GM20000 (cell line): ENCODE data around the gene TMEM253.
A peak's percentile ranks its signal among the peaks of the same experiment; 100 is the strongest.

Experiments
- DNase-seq: peaks from one replicate; pipeline ENCODE4 v3.0.0; 2012; ENCODE audit warnings: low spot score
- TF ChIP-seq, protein P1 (sequence below): IDR thresholded peaks from 2 replicates; pipeline ENCODE4 v1.5.1; 2012; ENCODE audit warnings: mild to moderate bottlenecking, control low read depth; ENCODE audit errors: extremely low read depth, missing control alignments

TMEM253 gene

DNA sequence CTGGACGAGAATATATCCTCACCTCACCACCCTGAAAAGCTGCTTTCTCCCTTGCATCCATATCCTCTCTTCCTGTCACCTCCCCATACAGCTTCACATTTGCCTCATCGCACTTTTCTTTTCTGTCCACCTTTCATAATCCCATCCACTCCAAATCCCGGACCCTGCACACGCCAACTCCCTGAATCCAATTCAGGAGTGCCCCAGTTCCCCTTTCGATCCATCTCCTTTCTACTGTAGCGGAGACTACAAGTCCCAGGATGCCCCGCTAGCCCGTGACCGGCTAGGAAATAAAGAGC, 2.5 kb downstream of the TMEM253 start:
- TF ChIP-seq, protein P1, sequence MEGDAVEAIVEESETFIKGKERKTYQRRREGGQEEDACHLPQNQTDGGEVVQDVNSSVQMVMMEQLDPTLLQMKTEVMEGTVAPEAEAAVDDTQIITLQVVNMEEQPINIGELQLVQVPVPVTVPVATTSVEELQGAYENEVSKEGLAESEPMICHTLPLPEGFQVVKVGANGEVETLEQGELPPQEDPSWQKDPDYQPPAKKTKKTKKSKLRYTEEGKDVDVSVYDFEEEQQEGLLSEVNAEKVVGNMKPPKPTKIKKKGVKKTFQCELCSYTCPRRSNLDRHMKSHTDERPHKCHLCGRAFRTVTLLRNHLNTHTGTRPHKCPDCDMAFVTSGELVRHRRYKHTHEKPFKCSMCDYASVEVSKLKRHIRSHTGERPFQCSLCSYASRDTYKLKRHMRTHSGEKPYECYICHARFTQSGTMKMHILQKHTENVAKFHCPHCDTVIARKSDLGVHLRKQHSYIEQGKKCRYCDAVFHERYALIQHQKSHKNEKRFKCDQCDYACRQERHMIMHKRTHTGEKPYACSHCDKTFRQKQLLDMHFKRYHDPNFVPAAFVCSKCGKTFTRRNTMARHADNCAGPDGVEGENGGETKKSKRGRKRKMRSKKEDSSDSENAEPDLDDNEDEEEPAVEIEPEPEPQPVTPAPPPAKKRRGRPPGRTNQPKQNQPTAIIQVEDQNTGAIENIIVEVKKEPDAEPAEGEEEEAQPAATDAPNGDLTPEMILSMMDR = no peak
- no peak for DNase-seq

DNA sequence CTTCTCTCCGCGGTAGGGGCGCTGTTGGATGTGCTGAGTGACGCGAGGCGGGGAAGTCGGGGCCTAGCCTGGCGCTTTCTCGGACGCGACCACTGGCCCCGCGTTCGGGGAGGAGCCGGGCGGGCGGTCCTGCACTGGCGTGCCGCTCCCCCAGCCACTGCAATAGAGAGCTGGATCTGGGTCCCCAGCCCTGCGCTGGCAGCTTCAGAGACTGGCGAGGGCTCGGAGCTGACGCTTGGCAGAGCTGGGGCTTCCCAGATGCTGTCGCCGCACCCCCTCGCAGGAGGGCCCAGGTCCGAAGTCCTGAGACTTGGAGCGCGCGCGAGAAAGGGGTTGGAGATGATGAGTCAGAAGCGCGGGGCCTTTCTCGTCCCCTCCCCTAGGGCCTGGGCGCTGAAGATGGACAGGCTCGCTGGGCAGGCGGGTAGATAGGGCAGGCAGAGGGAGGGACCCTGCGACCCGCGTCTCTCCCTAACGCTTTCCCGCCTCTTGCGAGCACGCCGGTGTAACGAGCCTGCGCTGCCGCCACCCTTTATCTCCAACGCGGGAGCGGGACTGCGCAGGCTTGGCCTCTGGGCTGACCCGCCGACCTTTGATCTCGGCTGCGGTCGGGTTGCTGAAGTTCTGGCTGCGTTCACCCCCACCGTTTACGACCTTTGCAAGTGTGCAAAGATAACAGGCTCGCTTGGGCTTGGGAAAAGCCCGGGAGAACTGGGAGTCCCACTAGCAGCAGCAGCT, 3.0 kb downstream of the TMEM253 start:
- peak; percentile 96 for DNase-seq
- TF ChIP-seq, protein P1 = peak; percentile 75

DNA sequence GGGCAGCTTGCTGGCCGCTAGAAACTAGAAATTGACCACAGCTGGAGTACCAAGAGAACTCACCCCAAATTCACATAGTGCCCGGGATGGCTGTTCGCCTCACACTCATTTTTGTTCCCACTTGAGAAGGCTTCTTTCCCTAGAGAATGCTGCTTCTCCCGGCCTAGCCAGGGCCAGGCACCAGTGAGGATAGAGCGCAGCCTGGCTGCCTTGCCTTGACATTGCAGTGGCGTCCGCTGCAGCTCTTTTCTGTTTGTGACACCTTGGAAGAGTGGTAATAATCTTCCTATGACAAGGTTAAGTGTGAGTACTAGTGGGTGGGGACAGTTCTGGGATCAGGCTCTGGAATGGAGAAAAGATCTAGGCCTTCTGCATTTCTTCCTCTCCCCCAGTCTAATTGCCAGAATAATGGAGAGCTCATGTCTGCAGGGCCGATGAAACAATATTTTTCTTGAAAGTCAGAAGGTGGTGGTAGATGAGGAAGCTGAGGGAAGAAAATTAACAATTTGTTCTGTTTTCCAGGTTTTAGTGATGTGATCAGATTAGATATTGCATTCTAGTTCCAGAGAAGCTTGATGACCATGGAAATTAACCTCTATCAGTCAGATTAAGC, 3.7 kb downstream of the TMEM253 start:
- peak; percentile 65 for DNase-seq
- TF ChIP-seq, protein P1 = peak; percentile 85

DNA sequence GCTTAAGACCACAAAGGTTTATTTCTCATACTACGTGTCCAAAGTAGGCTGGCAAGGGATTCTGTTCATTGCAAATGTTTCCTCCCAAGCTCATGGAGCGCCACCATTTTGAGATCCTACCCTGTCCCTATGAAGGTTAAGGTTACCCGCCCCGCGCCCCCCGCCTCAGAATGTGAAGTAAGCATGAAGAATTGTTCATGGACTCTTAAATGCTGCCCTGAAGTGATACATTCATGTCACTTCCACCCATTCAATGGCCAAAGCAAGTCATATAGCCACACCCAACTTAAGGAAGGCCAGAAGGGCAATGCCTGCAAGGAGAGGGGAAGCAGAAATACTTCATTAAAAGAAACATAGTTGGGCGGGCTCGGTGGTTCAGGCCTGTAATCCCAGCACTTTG, 4.2 kb downstream of the TMEM253 start:
- TF ChIP-seq, protein P1 = no peak
- no peak for DNase-seq

DNA sequence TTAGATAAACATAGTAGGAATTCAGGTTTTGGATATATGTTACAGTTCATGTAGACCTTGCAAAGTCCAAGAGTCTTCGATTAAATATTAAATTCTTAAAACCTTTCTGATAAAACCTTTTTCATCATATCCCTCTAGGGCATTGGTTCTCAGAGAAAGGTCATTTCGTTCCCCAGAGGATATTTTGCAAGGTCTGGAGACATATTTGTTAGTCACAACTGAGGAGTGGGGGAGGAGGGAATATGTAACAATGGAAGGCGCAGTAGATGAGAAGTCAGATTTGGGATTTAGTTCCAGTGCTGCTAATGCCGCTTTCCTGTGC, 5.3 kb downstream of the TMEM253 start:
- DNase-seq = no peak
- TF ChIP-seq, protein P1 = no peak

DNA sequence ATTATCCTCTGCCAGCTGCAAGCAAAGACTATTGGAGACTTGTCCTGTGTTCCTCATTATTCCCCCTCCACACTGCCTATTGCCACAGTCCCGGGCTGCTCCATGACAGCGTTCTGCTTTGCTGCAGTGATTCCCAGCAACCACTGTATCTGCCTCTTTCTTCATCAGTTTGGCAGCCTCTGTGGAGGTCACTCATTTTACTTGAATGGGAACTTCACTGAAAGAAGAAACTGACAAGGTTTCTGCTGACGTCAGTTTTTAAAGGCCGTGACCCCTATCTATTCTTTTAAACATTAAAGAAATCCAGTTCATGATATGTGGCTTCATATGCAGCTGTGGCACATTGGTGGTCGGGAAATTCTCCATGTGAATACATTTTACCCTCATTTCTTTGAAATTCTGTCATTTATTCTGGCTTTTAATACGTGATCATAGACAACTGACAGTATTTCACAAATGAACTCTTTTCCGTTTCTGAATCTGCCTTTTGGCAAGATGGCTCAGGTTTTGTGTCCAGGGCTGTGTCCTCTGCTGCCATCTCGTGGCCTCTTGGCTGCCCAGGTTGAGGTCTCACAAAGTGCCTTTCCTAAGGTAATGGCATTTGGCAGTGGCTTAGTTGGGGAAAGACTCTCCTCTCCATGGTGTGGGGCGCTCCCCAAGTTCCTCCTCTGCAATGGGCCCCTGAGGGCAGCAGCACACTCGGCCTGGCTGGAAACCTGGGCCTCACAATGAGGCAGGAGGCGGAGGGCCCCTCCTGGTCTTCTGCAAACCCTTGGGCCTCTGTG, 5.8 kb downstream of the TMEM253 start:
- peak; percentile 69 for DNase-seq
- TF ChIP-seq, protein P1 = peak; percentile 84

DNA sequence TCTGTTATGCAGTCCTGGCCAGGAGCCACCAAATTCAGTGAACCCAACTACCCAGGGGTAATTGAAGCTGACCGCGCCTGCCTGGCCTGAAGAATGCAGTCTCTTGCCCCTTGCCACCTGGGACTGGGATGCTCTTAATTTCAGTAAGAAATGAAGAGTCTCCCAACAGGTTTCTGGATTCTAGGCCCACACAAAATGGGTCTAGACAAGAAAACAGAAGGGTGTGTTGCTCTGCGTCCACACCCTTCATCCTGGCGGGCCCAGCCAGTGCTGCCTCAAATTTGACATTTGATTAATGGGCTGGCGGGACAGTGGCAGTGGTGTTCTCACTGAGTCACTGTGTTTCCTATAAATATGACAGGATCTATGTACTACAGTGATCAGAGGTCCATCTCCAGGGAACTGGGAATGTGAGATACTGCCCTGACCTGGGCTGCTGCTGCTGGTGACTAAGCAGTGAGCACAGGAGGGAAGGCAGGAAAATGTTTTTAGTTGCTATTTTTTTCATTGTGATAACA, 6.5 kb downstream of the TMEM253 start:
- DNase-seq = no peak
- TF ChIP-seq, protein P1 = no peak
